GM23248 (cell line): ENCODE data around the gene PNLDC1.

ENCODE experiments used
- EZH2 ChIP-seq: fragments of 200-600 bp; sonication (generic); IDR thresholded peaks from 2 replicates; pipeline ENCODE4 v1.6.1; 2018; ENCODE audit warnings: antibody characterized with exemption, mild to moderate bottlenecking; ENCODE audit not compliant: insufficient read depth, poor library complexity, severe bottlenecking
- EZH2phosphoT487 ChIP-seq: fragments of 200-600 bp; sonication (generic); IDR thresholded peaks from 2 replicates; pipeline ENCODE4 v1.6.1; 2018; ENCODE audit warnings: antibody characterized with exemption, moderate library complexity, mild to moderate bottlenecking, low read depth; ENCODE audit not compliant: insufficient read depth

GRCh38 chr6:159826004-159826403 is 25.9 kb downstream of the PNLDC1 start:
- TF ChIP-seq EZH2phosphoT487 (no peak), EZH2 (no peak)
